OCI-LY1 (cell line): ENCODE measurements around the gene FAM20C.

Source experiments
- H2AFZ ChIP-seq: fragments of 200-600 bp; sonication (generic), shearing (Covaris generic); 2 replicates; pipeline ENCODE4 v1.6.0; 2014; ENCODE audit warnings: antibody characterized with exemption, mild to moderate bottlenecking, low read length
- H3F3A ChIP-seq: fragments of 200-600 bp; sonication (generic), shearing (Covaris generic); 2 replicates; pipeline ENCODE4 v1.6.0; 2014; ENCODE audit warnings: mild to moderate bottlenecking, antibody characterized with exemption, low read length, moderate library complexity; ENCODE audit not compliant: insufficient read depth
- H3K27ac ChIP-seq: fragments of 200-600 bp; sonication (generic); 2 replicates; pipeline ENCODE4 v1.5.1; 2014; ENCODE audit warnings: low read length, mixed run types, mild to moderate bottlenecking, low read depth; ENCODE audit not compliant: poor library complexity, severe bottlenecking
- H3K27me3 ChIP-seq: fragments of 200-600 bp; sonication (generic); 2 replicates; pipeline ENCODE4 v1.6.0; 2014; ENCODE audit warnings: antibody characterized with exemption, mild to moderate bottlenecking, low read length, moderate library complexity; ENCODE audit not compliant: insufficient read depth
- H3K36me3 ChIP-seq: fragments of 200-600 bp; sonication (generic); 2 replicates; pipeline ENCODE4 v1.6.1; 2014; ENCODE audit warnings: mild to moderate bottlenecking, antibody characterized with exemption, low read length, moderate library complexity, mixed read lengths; ENCODE audit not compliant: insufficient read depth
- H3K4me1 ChIP-seq: fragments of 200-600 bp; sonication (generic); 2 replicates; pipeline ENCODE4 v1.5.1; 2014; ENCODE audit warnings: mild to moderate bottlenecking, low read length, moderate library complexity; ENCODE audit not compliant: insufficient read depth, severe bottlenecking
- H3K4me2 ChIP-seq: fragments of 200-600 bp; sonication (generic), shearing (Covaris generic); 2 replicates; pipeline ENCODE4 v1.6.1; 2014; ENCODE audit warnings: low read length
- H3K4me3 ChIP-seq: fragments of 200-600 bp; sonication (generic); 2 replicates; pipeline ENCODE4 v1.5.1; 2014; ENCODE audit warnings: low read length, low read depth, mild to moderate bottlenecking, mixed read lengths; ENCODE audit not compliant: poor library complexity, severe bottlenecking
- H3K79me2 ChIP-seq: fragments of 200-600 bp; shearing (Covaris generic); 2 replicates; pipeline ENCODE4 v1.6.1; 2016; ENCODE audit warnings: mixed run types, low read length, mixed read lengths; ENCODE audit not compliant: insufficient read depth
- H3K9ac ChIP-seq: fragments of 200-600 bp; sonication (generic), shearing (Covaris generic); 2 replicates; pipeline ENCODE4 v1.6.1; 2014; ENCODE audit warnings: mild to moderate bottlenecking, low read length, mixed read lengths
- H3K9me2 ChIP-seq: fragments of 200-600 bp; sonication (generic), shearing (Covaris generic); 2 replicates; pipeline ENCODE4 v1.6.1; 2014; ENCODE audit warnings: low read depth, mild to moderate bottlenecking, low read length, mixed read lengths
- H3K9me3 ChIP-seq: fragments of 200-600 bp; shearing (Covaris generic); 2 replicates; pipeline ENCODE4 v1.6.1; 2014; ENCODE audit warnings: low read length, mixed read lengths
- H4K20me1 ChIP-seq: fragments of 200-600 bp; sonication (generic), shearing (Covaris generic); 2 replicates; pipeline ENCODE4 v1.6.0; 2016; ENCODE audit warnings: mild to moderate bottlenecking, low read length; ENCODE audit not compliant: insufficient read depth
- EZH2 ChIP-seq: fragments of 200-600 bp; sonication (generic), shearing (Covaris generic); IDR thresholded peaks from 2 replicates; pipeline ENCODE4 v1.8.0; 2017; ENCODE audit warnings: borderline replicate concordance, mixed run types, mild to moderate bottlenecking, antibody characterized with exemption, low read length, moderate library complexity, mixed read lengths
- TF ChIP-seq, protein P1 (sequence below): fragments of 200-600 bp; sonication (generic), shearing (Covaris generic); IDR thresholded peaks from 2 replicates; pipeline ENCODE4 v1.5.1; 2017; ENCODE audit warnings: mild to moderate bottlenecking, antibody characterized with exemption, low read length, moderate library complexity, mixed read lengths

FAM20C gene

DNA sequence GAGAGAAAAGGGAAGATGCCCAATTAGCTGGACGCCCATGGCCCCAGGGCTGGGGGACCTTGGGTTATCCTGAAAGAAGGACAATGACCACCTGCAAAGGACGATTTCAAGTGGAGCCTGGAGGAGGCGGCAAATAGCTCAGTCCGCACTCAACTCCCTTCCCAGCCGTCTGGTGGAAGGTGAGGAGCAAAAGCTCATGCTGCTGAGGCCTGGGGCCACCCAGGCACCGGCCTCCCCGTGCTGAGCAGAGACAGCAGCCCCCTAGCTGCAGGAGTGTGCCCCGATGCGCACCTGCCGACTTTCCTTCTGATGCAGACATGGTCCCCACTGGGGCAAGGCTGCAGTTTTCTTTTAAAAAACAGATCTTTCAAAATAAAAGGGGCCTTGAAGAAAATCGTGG is 7.9 kb downstream of the FAM20C start:
- Histone ChIP-seq H3K4me1 (no peaks in the 10 kb centered on the region), H3K9me3 (no peaks in the 10 kb centered on the region), H3K27ac (no peak overlapping the region), H3K9ac (no peak overlapping the region), H3F3A (no peaks in the 10 kb centered on the region), H2AFZ (no peak overlapping the region), H3K4me2 (no peak overlapping the region), H3K9me2 (no peaks in the 10 kb centered on the region), H3K27me3 (no peaks in the 10 kb centered on the region), H3K36me3 (no peaks in the 10 kb centered on the region), H4K20me1 (no peaks in the 10 kb centered on the region), H3K4me3 (no peak overlapping the region), H3K79me2 (no peaks in the 10 kb centered on the region)
- TF ChIP-seq, protein P1, sequence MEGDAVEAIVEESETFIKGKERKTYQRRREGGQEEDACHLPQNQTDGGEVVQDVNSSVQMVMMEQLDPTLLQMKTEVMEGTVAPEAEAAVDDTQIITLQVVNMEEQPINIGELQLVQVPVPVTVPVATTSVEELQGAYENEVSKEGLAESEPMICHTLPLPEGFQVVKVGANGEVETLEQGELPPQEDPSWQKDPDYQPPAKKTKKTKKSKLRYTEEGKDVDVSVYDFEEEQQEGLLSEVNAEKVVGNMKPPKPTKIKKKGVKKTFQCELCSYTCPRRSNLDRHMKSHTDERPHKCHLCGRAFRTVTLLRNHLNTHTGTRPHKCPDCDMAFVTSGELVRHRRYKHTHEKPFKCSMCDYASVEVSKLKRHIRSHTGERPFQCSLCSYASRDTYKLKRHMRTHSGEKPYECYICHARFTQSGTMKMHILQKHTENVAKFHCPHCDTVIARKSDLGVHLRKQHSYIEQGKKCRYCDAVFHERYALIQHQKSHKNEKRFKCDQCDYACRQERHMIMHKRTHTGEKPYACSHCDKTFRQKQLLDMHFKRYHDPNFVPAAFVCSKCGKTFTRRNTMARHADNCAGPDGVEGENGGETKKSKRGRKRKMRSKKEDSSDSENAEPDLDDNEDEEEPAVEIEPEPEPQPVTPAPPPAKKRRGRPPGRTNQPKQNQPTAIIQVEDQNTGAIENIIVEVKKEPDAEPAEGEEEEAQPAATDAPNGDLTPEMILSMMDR: no peak
- no peak for TF ChIP-seq EZH2

DNA sequence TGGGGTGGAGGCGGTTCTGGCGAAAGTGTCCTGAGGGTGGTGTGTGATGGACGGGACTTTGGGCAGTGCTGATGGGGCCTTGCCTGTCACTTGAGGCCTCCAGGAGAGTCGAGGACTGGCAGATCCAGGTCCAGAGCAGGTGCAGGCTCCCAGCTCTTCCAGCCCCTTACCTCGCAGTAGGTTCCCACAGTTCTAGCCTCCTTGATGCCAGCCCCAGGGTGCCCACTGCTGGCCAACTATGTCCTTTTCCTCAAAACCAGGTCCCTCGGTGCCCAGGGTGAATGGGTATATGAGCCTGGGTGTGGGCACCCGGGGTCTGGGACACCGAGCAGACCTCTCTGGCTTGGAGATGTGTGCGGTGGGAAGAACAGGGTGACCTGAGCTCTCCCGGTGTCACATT is 8.3 kb downstream of the FAM20C start:
- no peak overlapping the region for H3K4me3 ChIP-seq
- H3K79me2 ChIP-seq: no peaks in the 10 kb centered on the region
- no peaks in the 10 kb centered on the region for H3K4me1 ChIP-seq
- no peaks in the 10 kb centered on the region for H3K27me3 ChIP-seq
- TF ChIP-seq, protein P1: no peak
- no peak for TF ChIP-seq EZH2
- no peak overlapping the region for H3K27ac ChIP-seq
- H3K9me3 ChIP-seq: no peaks in the 10 kb centered on the region
- no peaks in the 10 kb centered on the region for H3F3A ChIP-seq
- no peak overlapping the region for H3K4me2 ChIP-seq
- H3K36me3 ChIP-seq: no peaks in the 10 kb centered on the region
- no peaks in the 10 kb centered on the region for H3K9me2 ChIP-seq
- H4K20me1 ChIP-seq: no peaks in the 10 kb centered on the region
- H2AFZ ChIP-seq: no peak overlapping the region
- no peak overlapping the region for H3K9ac ChIP-seq

DNA sequence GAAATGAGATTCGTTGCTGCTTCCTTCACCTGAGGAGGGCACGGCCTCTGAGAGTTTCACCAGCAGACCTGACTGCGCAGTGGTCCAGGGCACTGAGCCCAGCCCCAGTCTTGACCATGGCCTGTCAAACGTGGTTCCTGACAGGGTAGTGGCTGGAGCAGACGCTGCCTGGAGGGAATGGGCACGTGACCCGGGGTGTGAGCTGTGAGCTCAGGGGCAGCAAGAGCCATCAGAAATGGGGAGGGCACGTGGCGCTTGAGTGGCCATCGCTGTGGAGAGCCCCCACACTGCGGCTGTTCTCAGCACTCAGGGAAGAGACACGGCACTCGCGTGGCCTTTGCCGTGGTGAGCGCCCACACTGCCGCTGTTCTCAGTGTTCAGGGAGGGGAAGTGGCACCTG is 12.0 kb downstream of the FAM20C start:
- Histone ChIP-seq H3K9me3 (no peaks in the 10 kb centered on the region), H3K27me3 (no peaks in the 10 kb centered on the region), H3K27ac (no peak overlapping the region), H3K4me1 (no peaks in the 10 kb centered on the region), H3K4me2 (no peak overlapping the region), H3K79me2 (no peaks in the 10 kb centered on the region), H3K4me3 (no peak overlapping the region), H3K9me2 (no peaks in the 10 kb centered on the region), H3F3A (no peaks in the 10 kb centered on the region), H4K20me1 (no peaks in the 10 kb centered on the region), H3K36me3 (no peaks in the 10 kb centered on the region), H2AFZ (no peak overlapping the region), H3K9ac (no peak overlapping the region)
- TF ChIP-seq EZH2: no peak
- TF ChIP-seq, protein P1: no peak
